Esophagus squamous epithelium (tissue), 5 donors: ENCODE data around the gene RNF150. TPM values are rescaled to one million over a fixed set of nuclear protein-coding genes. Genes with fewer than 3 reads are reported as not detected.
A peak's percentile ranks its signal among the peaks of the same experiment; 100 is the strongest.

Experiments
- DNase-seq: peaks from one replicate; lab custom pipeline; 2025; lab: John Stamatoyannopoulos, UW
- H3K27ac ChIP-seq, 4 donors: fragments of 200-600 bp; sonication (generic); one replicate each; pipeline ENCODE4 v1.5.1; 2016 to 2019; ENCODE audit warnings: mild to moderate bottlenecking in 1 of 4
- H3K27me3 ChIP-seq, 4 donors: fragments of 200-600 bp; sonication (generic); 1 replicate in 3 of 4; 2 replicates in 1 of 4; pipeline versions ENCODE4 v1.5.1 to v1.6.0; 2017 to 2021; ENCODE audit warnings: antibody characterized with exemption in 1 of 4
- H3K36me3 ChIP-seq, 3 donors: fragments of 200-600 bp; sonication (generic); one replicate each; pipeline ENCODE4 v1.5.1; 2016 to 2019
- H3K4me1 ChIP-seq, 3 donors: fragments of 200-600 bp; sonication (generic); one replicate each; pipeline ENCODE4 v1.5.1; 2017 to 2019
- H3K4me3 ChIP-seq, 4 donors: fragments of 200-600 bp; sonication (generic); 1 replicate in 3 of 4; 2 replicates in 1 of 4; pipeline ENCODE4 v1.5.1; 2016 to 2019; ENCODE audit warnings: mild to moderate bottlenecking in 2 of 4, moderate library complexity in 1 of 4
- H3K9me3 ChIP-seq, 3 donors: fragments of 200-600 bp; sonication (generic); one replicate each; pipeline ENCODE4 v1.5.1; 2016 to 2019
- CTCF ChIP-seq, 6 experiments: fragments of 450-650 bp in 4 of 6; fragments of 200-600 bp in 2 of 6; sonication (generic) in 2 of 6; IDR thresholded peaks; one replicate each; pipeline ENCODE4 v1.5.1; 2016 to 2019; ENCODE audit warnings: antibody characterized with exemption in 6 of 6, mild to moderate bottlenecking in 4 of 6, moderate library complexity in 4 of 6
- POLR2A ChIP-seq, 4 donors: fragments of 450-650 bp; IDR thresholded peaks; one replicate each; pipeline ENCODE4 v1.6.1; 2017; ENCODE audit warnings: antibody characterized with exemption in 4 of 4, mild to moderate bottlenecking in 4 of 4, moderate library complexity in 3 of 4
- WGBS, 2 donors: methylation state at CpG; one replicate each; pipeline ENCODE4 v1.1.5; 2018; 5-methylcytosine and 5-hydroxymethylcytosine counted together
- intact Hi-C: fragments of 100-400 bp; cut with DNase I; formaldehyde crosslinking; loops from one replicate; pipeline ENCODE4 v1.15.0; 2022
- total RNA-seq, 4 donors: library from RNA; depleted of rRNA; stranded (reverse); fragments of >200 nt; gene quantifications; one replicate each; pipeline ENCODE4 v1.1.0, GENCODE V29; 2016
- donor health status: DM: yes; HTN: yes; CAD: no.

The RNF150 gene
- total RNA-seq, 4 donors from 2014 or later = 0.23 to 6.7 (median 4.5) TPM

DNA sequence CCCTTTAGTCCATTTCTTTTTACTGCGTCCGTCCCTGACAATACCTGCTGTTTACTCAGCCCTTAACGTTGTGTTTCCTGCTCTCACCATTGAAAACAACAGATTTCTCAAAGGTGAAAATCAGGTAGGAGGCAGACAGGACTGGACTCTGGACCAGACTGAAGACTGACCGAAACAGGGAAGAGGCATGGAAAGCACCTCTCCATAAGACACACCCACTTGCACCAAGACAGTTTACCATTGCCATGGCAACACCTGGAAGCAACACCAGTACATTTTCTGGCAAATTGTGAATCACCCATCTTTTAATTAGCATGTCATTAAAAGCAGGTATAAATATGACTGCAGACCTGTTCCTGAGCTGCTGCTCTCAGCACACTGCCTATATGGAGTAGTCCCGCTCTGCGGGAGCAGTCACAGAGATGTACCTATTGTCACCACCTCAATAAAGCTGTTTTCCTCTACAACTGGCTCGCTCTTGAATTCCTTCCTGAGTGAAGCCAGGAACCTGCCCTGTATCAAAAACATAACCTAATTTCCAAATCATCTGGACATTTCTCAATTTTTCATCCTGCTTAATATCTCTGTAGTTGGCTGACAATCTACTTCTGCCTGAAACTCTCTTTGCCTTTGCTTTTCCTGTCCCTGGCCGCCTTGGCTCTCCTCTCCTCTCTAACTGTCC, 117.0 kb downstream of the RNF150 start:
- Histone ChIP-seq H3K9me3 (no peaks in the 10 kb centered on the region), H3K4me1 (peaks cover 0 to 9% (median 0%) of the 10 kb centered on the region in 3 donors), H3K4me3 (no peak overlapping the region), H3K27me3 (no peaks in the 10 kb centered on the region), H3K36me3 (no peaks in the 10 kb centered on the region), H3K27ac (no peak overlapping the region)
- no peak for DNase-seq
- no peak for TF ChIP-seq CTCF (IDR thresholded peaks at IDR 0.05)
- TF ChIP-seq POLR2A (IDR thresholded peaks at IDR 0.05) = no peak
- intact Hi-C loops = no loop called here
- 75 to 81% methylated on average over 8 of the region's 8 CpGs for WGBS, 2 donors

DNA sequence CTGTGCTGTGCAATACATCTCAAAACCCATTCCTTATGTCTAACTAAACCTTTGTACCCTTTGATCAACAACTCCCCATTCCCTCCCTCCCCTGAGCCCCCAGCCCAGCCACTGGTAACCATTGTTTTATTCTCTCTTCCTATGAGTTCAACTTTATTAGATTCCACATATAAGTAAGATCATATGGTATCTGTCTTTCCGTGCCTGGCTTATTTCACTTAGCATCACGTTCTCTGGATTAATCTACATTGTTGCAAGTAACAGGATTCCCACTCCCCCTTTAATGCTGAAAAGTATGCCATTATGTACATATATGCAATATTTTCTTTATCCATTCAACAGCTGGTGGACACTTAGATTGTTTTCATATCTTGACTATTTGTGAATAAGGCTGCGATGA, 119.4 kb downstream of the RNF150 start:
- Histone ChIP-seq H3K27me3 (no peaks in the 10 kb centered on the region), H3K27ac (no peak overlapping the region), H3K36me3 (no peaks in the 10 kb centered on the region), H3K4me1 (peaks cover 0 to 11% (median 0%) of the 10 kb centered on the region in 3 donors), H3K4me3 (no peak overlapping the region), H3K9me3 (no peaks in the 10 kb centered on the region)
- WGBS, 2 donors = 61 to 67% methylated on average over 3 of the region's 3 CpGs
- TF ChIP-seq POLR2A (IDR thresholded peaks at IDR 0.05) (no peak), CTCF (IDR thresholded peaks at IDR 0.05) (no peak)
- no peak for DNase-seq
- intact Hi-C loops = no loop called here

DNA sequence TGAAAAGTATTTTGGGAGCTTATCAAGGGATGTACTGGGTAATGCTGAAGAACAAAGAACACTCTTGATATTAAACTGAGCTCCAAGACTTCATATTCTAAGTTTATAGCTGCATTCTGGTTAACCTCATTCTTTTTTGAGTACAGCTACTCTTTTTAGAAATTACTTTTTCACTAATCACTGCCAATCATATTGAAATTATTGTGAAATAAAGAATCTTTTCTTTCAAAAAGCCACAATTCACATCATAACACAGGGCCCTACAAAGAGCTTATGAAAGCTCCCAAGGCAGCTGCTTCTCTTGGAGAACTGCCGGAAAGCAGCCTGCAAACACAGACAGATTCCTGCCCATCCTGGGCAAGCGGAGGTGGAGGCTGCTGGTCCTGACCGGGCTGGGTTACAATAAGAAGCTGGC, 121.4 kb downstream of the RNF150 start:
- H3K4me1 ChIP-seq = peaks cover 0 to 11% (median 0%) of the 10 kb centered on the region in 3 donors
- H3K36me3 ChIP-seq = no peaks in the 10 kb centered on the region
- no peak for TF ChIP-seq POLR2A (IDR thresholded peaks at IDR 0.05)
- no peak for TF ChIP-seq CTCF (IDR thresholded peaks at IDR 0.05)
- H3K9me3 ChIP-seq = no peaks in the 10 kb centered on the region
- no peak for DNase-seq
- no peak overlapping the region for H3K4me3 ChIP-seq
- peak overlapping the region in 1 of 4 donors; percentile 1 for H3K27ac ChIP-seq
- H3K27me3 ChIP-seq = no peaks in the 10 kb centered on the region
- WGBS, 2 donors = 33% methylated on average over 3 of the region's 3 CpGs; no CpG with 5 or more reads in 1 of the 2 donors
- intact Hi-C loops = no loop called here

DNA sequence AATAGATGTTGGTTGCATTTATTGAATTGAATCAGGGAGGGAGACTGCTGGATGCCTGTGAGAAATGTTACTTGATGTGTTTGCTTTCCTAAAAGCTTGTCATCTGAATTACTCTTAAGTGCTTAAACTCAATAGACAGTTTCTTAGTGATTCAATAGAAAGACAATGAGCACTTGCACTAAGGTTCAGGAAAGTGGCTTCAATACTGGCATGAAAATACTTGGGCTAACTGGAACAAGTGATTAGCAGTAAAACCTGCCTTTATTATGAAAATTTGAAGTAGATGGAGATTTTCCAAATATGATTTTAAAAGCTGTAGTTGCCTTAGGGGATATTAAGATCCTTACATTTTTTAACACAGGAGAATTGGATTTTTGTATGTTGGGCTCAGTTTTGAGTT, 123.3 kb downstream of the RNF150 start:
- no peaks in the 10 kb centered on the region for H3K9me3 ChIP-seq
- no peak for DNase-seq

More for the DNA sequence above, 123.3 kb downstream of the RNF150 start:
- Histone ChIP-seq H3K4me3 (no peak overlapping the region), H3K27ac (no peak overlapping the region), H3K27me3 (no peaks in the 10 kb centered on the region), H3K4me1 (peaks cover 0 to 11% (median 0%) of the 10 kb centered on the region in 3 donors), H3K36me3 (no peaks in the 10 kb centered on the region)
- TF ChIP-seq CTCF (IDR thresholded peaks at IDR 0.05) = no peak
- TF ChIP-seq POLR2A (IDR thresholded peaks at IDR 0.05) = no peak
- intact Hi-C loops = no loop called here
